A549 treated with AZD2906 at 1 μM for 4 hours (cell line): ENCODE results near the gene PLGLB2. TPM values are rescaled to one million over a fixed set of nuclear protein-coding genes. Genes with fewer than 3 reads are reported as not detected.

ENCODE experiments used
- total RNA-seq: library from RNA; stranded (reverse); fragments of 200-300 nt; extraction: Qiagen RNA extraction; gene quantifications from 5 replicates; pipeline ENCODE4 v1.2.3, GENCODE V29; 2022

The PLGLB2 gene
- 0.10 to 0.33 TPM (median 0.19 TPM) in 5 replicates for total RNA-seq

GRCh38 chr2:87747791-87748190 lies at the start of gene PLGLB2:
TSS of gene PLGLB2 (plus strand) at chr2:87748087. CDS start at chr2:87748154, 67 bp downstream.

Other genes starting within 250 kb of the PLGLB2 start
- gene RGPD2, start 77.7 kb downstream of the PLGLB2 start, total RNA-seq: 0.20 to 0.72 TPM (median 0.41 TPM) in 5 replicates